Esophagus mucosa (tissue), 1 donor: Measurements from ENCODE around the gene PRKAG2. TPM values are rescaled to one million over a fixed set of nuclear protein-coding genes. Genes with fewer than 3 reads are reported as not detected.
"Not testable (repeated sequence)": the region's sequence is repeated elsewhere in the genome, so short reads cannot be mapped to it uniquely, and the experiment has no call there.

Source experiments
- ATAC-seq: fragments of 200-7000 bp; cut with Tn5 transposase; one replicate; pipeline ENCODE4 v1.9.1; 2020
- total RNA-seq: library from RNA; stranded (reverse); gene quantifications from one replicate; pipeline ENCODE4 v1.2.4, GENCODE V29; 2023
- donor health status: DM: yes; HTN: yes; CAD: no.

The PRKAG2 gene
- total RNA-seq, 1 donor from 2014 or later, result 9.5 TPM

DNA sequence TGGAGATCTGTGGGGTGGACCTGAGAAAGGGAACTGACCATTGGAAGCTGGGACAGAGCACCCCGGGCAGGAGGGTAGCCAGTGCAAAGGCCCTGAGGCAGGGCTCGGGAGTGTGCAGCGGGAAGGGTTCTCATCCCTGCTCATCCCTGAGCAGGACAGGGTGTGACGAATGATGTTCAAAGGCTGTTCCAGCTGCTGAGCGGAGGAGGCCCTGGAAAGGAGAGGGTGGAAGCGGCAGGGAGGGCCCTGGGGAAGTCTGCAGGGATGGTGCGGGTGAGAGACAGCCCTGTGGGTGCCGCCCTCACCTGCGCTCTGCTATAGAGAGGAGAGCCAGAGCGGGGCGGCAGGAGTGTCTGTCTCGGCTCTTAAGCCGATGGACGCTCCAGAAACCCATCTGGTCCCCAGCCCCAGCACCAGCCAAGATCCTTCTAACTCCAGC, 43.7 kb downstream of the PRKAG2 start:
- ATAC-seq, result no peak

- ATAC-seq, result no peak
Measured at GRCh38 chr7:151832656-151833055, 44.3 kb downstream of the PRKAG2 start.

- ATAC-seq, result no peak
Measured at GRCh38 chr7:151832138-151832537, 44.8 kb downstream of the PRKAG2 start.

DNA sequence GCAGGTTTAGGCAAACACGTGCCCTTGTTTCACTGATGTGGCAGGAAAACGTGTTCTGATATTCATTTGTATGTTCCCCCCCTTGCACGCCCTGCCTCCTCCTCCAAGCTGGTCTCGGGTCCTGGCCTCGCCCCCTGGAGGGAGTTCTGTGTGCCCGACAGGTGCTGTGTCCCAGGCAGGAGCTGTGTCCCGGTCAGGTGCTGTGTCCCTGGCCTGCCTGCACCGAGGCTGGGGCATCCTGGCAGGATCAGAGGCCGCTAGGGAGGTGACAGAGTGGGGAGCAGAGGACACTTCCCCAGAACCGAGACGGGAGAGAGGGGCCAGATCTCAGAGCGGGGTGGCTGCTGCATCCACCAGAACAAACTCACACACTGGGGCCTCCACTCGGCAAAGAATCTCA, 45.3 kb downstream of the PRKAG2 start:
- ATAC-seq, result no peak

DNA sequence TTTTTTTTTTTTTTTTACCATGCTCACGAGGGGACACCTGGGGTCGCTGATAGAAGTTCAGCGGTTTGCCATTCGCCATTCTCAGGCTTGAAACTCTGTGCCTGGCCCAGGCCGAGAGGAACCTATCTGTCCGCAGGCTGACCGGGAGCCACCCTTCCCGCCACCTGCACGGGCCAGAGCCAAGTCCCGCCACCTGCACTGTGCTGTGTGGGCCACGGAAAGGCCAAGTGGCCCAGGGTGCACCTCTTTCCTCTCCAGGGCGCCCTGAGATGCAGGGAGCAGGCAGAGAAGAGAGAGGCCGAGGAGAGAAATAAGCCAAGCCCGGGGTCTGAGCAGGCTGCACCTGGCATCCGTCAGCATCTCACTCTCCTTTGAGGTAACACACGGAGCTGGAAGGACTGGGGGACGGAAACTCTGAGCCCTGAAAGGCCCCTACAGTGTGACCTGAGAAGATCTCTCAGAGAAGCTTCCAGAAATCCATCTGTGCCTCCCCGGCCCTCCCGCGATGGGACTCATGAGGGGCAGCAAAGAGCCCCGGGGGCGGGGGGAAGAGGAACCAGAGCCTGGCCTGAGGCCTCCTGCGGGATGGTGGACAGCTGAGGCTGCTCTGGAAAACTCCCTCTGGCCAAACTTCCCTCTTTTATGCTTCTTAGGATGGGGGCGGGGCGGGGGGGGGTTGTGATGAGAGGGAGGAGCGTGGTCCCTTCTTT, 46.6 kb downstream of the PRKAG2 start:
- ATAC-seq, result no peak

DNA sequence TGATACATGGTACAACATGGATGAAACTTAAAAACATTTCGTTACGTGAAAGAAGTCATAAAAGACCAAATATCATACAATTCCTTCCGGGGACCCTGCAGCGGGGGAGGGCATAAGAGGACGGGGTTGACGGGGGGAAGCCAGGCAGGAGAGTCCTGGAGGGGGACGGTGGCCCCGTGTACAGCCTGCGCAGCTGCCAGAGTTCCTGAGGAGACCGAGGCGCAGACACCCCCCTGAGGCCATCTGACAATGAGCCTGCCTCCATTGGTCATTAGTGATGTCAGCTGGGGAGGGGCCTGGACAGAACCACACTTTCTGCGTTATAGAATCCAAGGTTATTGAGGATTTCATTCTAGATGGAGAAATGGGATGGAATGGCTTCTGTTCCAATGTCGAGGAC, 47.2 kb downstream of the PRKAG2 start:
- no peak for ATAC-seq

GRCh38 chr7:151827620-151828019, 49.3 kb downstream of the PRKAG2 start:
- no peak for ATAC-seq

GRCh38 chr7:151826316-151826715, 50.6 kb downstream of the PRKAG2 start:
- ATAC-seq, result not testable (repeated sequence)

DNA sequence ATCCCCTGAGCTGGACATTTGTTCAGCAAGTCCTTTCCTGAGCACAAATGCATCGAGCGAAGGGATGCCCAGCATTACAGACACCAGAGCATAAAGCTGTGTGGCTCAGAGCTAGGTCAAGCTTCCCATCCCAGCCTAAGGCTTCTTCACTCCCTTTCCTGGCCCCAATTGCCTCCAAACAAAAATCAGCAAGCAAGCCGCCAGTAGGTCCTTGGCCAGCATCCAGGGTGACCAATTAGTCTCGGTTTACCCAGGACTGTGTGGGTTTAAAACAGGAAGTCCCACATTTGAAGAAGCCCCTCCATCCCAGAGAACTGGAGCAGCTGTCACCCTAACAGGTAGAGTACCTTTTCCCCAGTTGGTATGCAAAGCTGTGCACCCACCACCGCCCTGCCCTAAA, 51.2 kb downstream of the PRKAG2 start:
- ATAC-seq, result no peak

GRCh38 chr7:151824373-151824933, 52.5 kb downstream of the PRKAG2 start:
- no peak for ATAC-seq

DNA sequence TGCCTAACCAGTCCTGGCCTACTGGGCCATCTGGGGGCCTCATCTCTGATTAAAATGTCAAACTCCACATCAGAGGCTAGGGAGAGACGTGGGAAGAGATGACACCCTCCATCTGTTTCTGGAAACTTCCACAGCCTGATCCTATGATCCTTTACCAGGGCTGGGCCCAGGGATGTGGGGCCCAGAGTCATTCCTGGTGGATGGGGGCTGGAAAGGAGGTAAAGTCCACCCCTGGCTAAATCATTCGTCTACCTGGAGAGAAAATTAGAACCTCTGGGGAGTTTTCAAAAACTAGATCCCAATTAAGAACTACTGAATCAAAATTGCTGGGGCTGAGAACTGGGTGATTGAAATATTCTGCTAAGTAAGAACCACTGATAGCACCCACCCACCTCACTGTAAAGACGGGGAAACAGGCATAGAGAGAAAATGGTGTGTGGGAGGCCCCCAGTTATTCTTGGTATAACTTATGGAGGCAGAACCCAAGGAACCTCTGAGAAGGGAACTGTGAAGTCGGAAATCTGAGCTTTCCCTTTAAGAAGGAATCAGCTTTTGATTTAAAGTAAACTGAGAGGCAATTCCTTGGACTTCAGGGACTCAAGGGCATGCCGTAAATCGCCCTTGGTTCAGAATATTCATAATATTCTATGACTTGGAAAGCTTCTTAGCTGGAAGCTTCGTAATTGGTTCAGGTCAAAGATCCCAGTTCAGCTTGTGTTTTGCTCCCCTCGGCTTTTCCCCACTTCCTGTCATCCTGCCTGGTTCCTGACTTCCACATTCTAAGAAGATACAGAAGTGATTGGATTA, 53.1 kb downstream of the PRKAG2 start:
- no peak for ATAC-seq

DNA sequence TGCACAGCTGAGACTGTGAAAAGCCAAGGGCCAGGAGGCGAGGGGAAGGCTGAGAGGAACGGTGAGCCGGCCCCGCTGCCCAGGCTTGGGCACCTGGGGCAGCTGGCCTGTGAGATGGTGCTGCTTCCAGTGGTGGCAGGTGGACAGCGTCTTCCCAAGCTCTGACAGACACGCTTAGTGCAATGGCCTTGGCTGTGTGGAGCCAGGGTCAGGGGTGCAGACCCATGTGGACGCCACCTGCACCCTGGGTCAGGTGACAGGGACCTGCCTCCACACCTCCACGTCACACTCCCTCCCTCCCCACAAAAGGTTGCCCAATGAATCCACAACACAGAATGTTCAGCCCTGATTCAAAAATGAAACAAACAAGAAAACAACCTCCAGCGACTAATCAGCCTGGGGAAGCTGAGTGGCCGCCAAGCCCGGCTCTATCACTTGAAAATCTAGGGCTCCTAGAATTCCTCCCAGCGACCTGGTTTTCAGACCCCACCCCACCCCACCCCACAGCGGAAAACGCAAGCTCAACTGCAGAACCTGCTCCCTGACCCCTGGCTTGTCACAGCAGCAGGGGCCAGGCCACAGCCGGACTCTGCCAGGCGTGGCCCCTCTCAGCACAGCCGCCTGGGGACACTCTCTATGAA, 54.3 kb downstream of the PRKAG2 start:
- no peak for ATAC-seq

GRCh38 chr7:151821806-151822540, 54.9 kb downstream of the PRKAG2 start:
- ATAC-seq, result no peak

GRCh38 chr7:151821226-151821625, 55.7 kb downstream of the PRKAG2 start:
- ATAC-seq, result no peak

- no peak for ATAC-seq
Measured at GRCh38 chr7:151820491-151821105, 56.3 kb downstream of the PRKAG2 start.

DNA sequence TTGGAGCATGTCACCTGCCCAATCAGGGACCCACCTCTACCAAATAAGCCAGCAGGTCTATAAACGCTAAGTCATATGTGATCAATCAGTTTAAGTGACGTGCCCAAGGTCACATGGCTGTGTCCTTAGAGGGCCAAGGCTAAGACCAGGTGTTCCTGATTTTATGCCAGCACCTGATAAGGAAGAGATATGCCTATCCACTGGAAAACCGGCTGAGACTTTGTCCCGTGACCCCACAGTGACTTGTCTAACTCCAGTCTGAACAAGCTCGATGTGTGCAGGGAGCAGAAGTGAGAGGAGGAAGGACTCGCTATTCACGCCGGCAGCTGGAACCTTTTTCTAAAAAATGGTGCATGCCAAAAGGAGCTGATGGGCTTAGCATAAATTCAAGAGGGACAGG, 57.0 kb downstream of the PRKAG2 start:
- ATAC-seq, result peak; percentile 27

DNA sequence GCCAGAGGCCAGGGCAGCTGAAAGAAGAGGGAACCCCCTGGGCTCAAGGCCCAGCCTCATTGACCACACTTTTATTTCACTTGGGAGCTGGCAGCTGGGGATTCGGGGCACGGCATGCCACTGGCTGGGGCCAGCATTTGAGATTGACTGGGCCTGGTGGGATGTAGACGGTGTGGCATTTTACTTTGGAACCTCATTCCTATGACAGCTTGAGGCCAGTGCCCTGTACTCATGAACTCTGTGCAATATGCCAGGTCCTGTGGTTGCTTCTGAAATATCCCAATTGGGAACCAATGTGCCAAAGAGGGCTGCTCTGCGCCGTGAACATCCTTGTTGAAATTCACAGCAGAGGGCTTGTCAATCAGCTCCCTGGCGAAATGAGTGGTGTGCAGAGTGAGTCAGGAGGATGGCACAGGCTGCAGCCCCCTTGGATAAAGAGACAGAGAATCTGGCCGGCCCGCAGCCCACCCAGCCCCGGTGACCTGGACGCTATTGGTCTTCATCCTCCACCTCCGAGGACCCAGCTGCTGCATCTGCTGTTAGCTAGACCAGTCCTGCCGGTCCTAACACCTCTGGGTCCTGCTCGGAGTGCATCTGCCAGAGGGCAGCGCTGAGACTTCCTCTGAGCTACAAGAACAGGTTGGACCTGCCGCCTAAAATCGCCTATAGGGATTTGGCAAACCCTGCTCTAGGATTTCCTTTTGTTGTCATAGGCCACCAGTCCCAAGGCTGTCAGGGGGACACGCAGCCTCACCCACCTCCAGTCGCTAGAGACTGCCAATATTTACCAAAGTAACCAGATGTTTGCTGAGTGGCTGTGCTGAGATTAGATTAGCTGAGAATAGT, 58.0 kb downstream of the PRKAG2 start:
- peak; percentile 84 for ATAC-seq

DNA sequence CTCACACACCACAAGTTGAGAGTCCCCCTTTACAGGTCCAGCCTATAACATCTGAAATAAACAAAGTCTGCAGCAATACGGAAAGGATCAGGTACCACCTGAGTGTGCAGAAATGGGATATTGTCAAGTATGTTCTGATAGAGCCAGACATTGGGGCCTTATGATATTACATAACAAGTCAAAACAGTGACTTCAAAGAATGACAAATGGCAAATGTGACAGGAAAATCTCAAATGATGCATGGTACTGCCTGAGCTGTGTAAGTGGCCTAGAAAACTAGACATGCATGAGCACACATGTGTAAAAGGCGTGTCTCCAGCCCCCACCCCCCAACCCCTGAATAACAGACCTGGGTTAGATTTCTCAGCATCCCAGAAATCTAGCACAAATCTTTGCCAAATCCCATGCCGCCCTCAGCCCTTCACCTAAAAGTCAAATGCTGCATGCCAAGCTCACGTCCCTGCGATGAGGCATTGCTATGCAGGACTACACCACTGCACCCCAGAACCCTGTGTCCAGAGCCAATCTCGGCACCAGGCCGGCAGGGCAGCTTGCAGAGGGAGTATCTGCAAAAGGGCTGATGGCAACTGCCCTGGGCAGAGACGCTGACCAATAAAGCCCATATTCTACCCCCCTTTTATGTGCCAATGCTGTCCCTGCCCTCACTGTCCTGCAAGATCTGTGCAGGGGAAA, 58.8 kb downstream of the PRKAG2 start:
- ATAC-seq, result no peak

DNA sequence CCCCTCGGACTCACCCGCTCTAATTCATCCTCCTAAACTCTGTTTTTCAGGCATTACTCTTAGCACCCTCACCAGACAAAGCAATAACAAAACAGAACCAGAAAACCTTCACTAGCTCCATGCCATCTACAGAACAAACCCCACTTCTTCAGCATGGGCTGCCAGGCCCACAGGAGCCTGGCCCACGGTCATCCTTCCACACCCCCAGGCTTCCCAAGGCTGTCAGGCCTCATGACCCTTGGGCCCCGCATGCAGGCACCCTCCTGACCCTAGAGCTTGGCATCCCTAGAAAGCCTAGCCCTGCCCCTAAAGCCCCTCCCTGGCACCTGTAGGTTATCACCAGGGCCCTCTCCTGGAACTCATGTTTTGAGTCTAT, 59.6 kb downstream of the PRKAG2 start:
- no peak for ATAC-seq

DNA sequence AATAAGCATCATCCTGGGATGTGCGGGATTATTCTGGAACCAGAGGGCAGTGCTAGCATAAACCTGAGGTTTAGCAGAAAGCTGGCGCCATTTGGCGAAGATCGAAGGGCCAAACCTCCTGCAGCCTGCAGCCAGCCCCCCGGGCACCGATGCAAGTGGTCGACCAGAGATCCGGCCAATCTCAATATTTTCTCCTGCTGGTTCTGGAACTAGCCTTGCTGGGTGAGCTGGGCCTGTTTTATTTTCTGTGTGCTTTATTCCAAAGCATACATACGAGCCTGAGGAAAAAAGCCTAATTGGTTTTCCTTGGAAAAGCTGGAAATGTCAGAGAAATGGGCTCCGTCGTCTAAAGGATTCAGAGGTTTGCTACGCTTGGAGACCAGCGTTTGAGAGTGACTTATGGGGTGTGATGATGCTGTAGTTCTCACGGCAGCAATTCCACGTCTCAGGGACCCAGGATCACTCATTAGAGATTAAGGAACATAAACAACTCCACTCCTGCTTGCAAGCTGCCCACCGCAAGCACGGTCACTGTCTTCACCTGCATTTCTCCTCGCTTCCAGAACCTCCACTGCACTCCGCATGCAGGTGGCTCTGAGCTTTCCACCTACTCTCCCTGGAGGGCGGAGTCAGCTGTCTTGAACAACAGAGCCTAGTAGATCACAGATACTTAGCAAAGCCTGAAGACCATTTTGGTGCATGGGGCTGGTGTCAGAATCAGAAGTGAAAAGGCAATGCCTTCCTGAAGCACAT, 60.2 kb downstream of the PRKAG2 start:
- no peak for ATAC-seq
